GM12878 (cell line): Measurements from ENCODE around the gene PLEKHG1. TPM values are rescaled to one million over a fixed set of nuclear protein-coding genes. Genes with fewer than 3 reads are reported as not detected.

Experiments
- ATAC-seq: fragments of 200-7000 bp; cut with Tn5 transposase; 3 replicates; pipeline ENCODE4 v1.9.1; 2020; ENCODE audit warnings: mild to moderate bottlenecking, moderate library complexity
- BruUV-seq: library from RNA; stranded (reverse); fragments of 400-500 nt; replicated peaks from 2 replicates; lab custom pipeline; 2021; lab: Mats Ljungman, UMichigan
- CTCF ChIA-PET: fragments of 300-600 bp; sonication (Branson Sonifier 250); formaldehyde crosslinking; extraction: SDS; loops from one replicate; lab custom pipeline; 2021; ENCODE audit warnings: inconsistent platforms; lab: Yijun Ruan, JAX
- POLR2A ChIA-PET: fragments of 350-600 bp; formaldehyde crosslinking; extraction: SDS; loops from one replicate; lab custom pipeline; 2021; ENCODE audit warnings: inconsistent platforms; lab: Charles Lee
- RAD21 ChIA-PET: fragments of 300-600 bp; sonication (Branson Sonifier 250); formaldehyde crosslinking; loops from one replicate; lab custom pipeline; 2023; ENCODE audit warnings: antibody characterized with exemption; ENCODE audit not compliant: unreplicated experiment; lab: Charles Lee
- SMC1A ChIA-PET: fragments of 300-600 bp; sonication (Branson Sonifier 250); formaldehyde crosslinking; loops from one replicate; lab custom pipeline; 2023; ENCODE audit not compliant: unreplicated experiment, uncharacterized antibody; lab: Charles Lee
- DNase-seq: peaks from one replicate; pipeline ENCODE4 v3.0.0-alpha.2; 2011; ENCODE audit warnings: low read depth, low spot score
- FAIRE-seq: peaks from 3 replicates; lab custom pipeline; 2011; peaks lifted over from hg19 to GRCh38; lab: Jason Lieb, UNC
- H2AFZ ChIP-seq: 2 replicates; pipeline ENCODE4 v1.6.0; 2011; ENCODE audit warnings: low read depth, low read length, control low read depth; ENCODE audit not compliant: control insufficient read depth
- H3K27ac ChIP-seq: 2 replicates; pipeline ENCODE4 v1.5.1; 2011; ENCODE audit warnings: control low read depth; ENCODE audit not compliant: control insufficient read depth, insufficient read depth
- H3K27me3 ChIP-seq, 2 experiments: replicated peaks in 1 of 2; 2 replicates each; pipeline versions ENCODE4 v1.6.0 to v1.6.1; 2011; ENCODE audit warnings: low read length in 1 of 2; ENCODE audit not compliant: control insufficient read depth in 2 of 2, insufficient read depth in 2 of 2
- H3K36me3 ChIP-seq, 2 experiments: 2 replicates each; pipeline ENCODE4 v1.5.1; 2011; ENCODE audit warnings: low read length in 1 of 2; ENCODE audit not compliant: control insufficient read depth in 2 of 2, insufficient read depth in 2 of 2
- H3K4me1 ChIP-seq: 2 replicates; pipeline ENCODE4 v1.6.1; 2011; ENCODE audit warnings: mild to moderate bottlenecking, low read length, moderate library complexity, mixed read lengths; ENCODE audit not compliant: control insufficient read depth, insufficient read depth
- H3K4me2 ChIP-seq: 2 replicates; pipeline ENCODE4 v1.6.0; 2011; ENCODE audit warnings: control low read depth; ENCODE audit not compliant: control insufficient read depth, insufficient read depth
- H3K4me3 ChIP-seq: fragments of 200-600 bp; sonication (generic); 2 replicates; pipeline ENCODE4 v1.5.1; 2016
- H3K79me2 ChIP-seq: 2 replicates; pipeline ENCODE4 v1.6.0; 2011; ENCODE audit warnings: low read length; ENCODE audit not compliant: control insufficient read depth, insufficient read depth
- H3K9ac ChIP-seq: 2 replicates; pipeline ENCODE4 v1.8.0; 2011; ENCODE audit warnings: low read length, control low read depth, mixed read lengths; ENCODE audit not compliant: control insufficient read depth, insufficient read depth
- H3K9me3 ChIP-seq: replicated peaks from 3 replicates; pipeline ENCODE4 v1.5.1; 2011; ENCODE audit warnings: mild to moderate bottlenecking, low read length; ENCODE audit not compliant: control insufficient read depth, insufficient read depth
- H4K20me1 ChIP-seq: 2 replicates; pipeline ENCODE4 v1.6.0; 2011; ENCODE audit not compliant: control insufficient read depth, insufficient read depth
- BACH1 ChIP-seq: fragments of 450-650 bp; IDR thresholded peaks from 2 replicates; pipeline ENCODE4 v1.6.1; 2017; ENCODE audit warnings: mild to moderate bottlenecking, borderline replicate concordance
- CHD2 ChIP-seq: IDR thresholded peaks from 2 replicates; pipeline ENCODE4 v1.6.1; 2011; ENCODE audit warnings: low read depth, low read length, improper control_type of control experiment, borderline replicate concordance
- EGR1 ChIP-seq, 2 experiments: IDR thresholded peaks; 1 replicate in 1 of 2; 2 replicates in 1 of 2; pipeline ENCODE4 v1.6.1; 2011 to 2012; ENCODE audit warnings: low read depth in 2 of 2, low read length in 2 of 2, borderline replicate concordance in 1 of 2, mild to moderate bottlenecking in 1 of 2, moderate library complexity in 1 of 2
- GATAD2B ChIP-seq: fragments of 450-650 bp; conservative IDR thresholded peaks from 2 replicates; pipeline ENCODE4 v1.6.1; 2017; ENCODE audit warnings: low read depth, mild to moderate bottlenecking, moderate library complexity
- HDAC2 ChIP-seq: fragments of 200-600 bp; sonication (generic); IDR thresholded peaks from 2 replicates; pipeline ENCODE4 v1.6.1; 2017
- MTA2 ChIP-seq: fragments of 450-650 bp; IDR thresholded peaks from 2 replicates; pipeline ENCODE4 v1.6.1; 2016; ENCODE audit warnings: low read depth, mild to moderate bottlenecking, moderate library complexity
- MXI1 ChIP-seq: fragments of 150-350 bp; IDR thresholded peaks from 2 replicates; pipeline ENCODE4 v1.6.1; 2011; ENCODE audit warnings: low read depth, mild to moderate bottlenecking, inconsistent platforms, low read length, improper control_type of control experiment
- RAD21 ChIP-seq: IDR thresholded peaks from 2 replicates; pipeline ENCODE4 v1.6.1; 2011; ENCODE audit warnings: mild to moderate bottlenecking, low read depth, low read length, moderate library complexity; ENCODE audit not compliant: insufficient read depth
- RCOR1 ChIP-seq: conservative IDR thresholded peaks from 2 replicates; pipeline ENCODE4 v1.6.1; 2012; ENCODE audit warnings: low read depth, low read length, improper control_type of control experiment
- RELA ChIP-seq: fragments of 450-650 bp; IDR thresholded peaks from 2 replicates; pipeline ENCODE4 v1.8.0; 2014; ENCODE audit warnings: borderline replicate concordance; ENCODE audit not compliant: partially characterized antibody
- ZNF384 ChIP-seq: IDR thresholded peaks from 2 replicates; pipeline ENCODE4 v1.6.1; 2012; ENCODE audit warnings: low read depth, mild to moderate bottlenecking, low read length, improper control_type of control experiment, borderline replicate concordance
- ZZZ3 ChIP-seq: IDR thresholded peaks from 2 replicates; pipeline ENCODE4 v1.6.1; 2011; ENCODE audit warnings: low read depth; ENCODE audit not compliant: control insufficient read depth, insufficient read length
- in situ Hi-C: fragments of 300-500 bp; cut with MboI; formaldehyde crosslinking; loops from 9 replicates; pipeline ENCODE4 v1.14.3; 2018; ENCODE audit warnings: mixed read lengths
- intact Hi-C: fragments of 100-400 bp; cut with micrococcal nuclease; formaldehyde crosslinking; loops from one replicate; pipeline ENCODE4 v1.14.2; 2022; ENCODE audit not compliant: unreplicated experiment
- polyA plus RNA-seq, 11 experiments: library from polyadenylated mRNA; depleted of rRNA in 4 of 11; unstranded in 6 of 11; stranded (reverse) in 5 of 11; fragments of >200 nt; fragmentation: Nextera tagmentation in 4 of 11; fragmentation: Illumina TruSeq in 1 of 11; extraction: Ambion mirVana in 4 of 11; extraction: Trizol in 1 of 11; gene quantifications; 1 replicate in 1 of 11; 2 replicates in 10 of 11; pipeline versions ENCODE4 v1.2.1 to v1.2.3, GENCODE V29; 2011 to 2016; ENCODE audit warnings: inconsistent platforms in 2 of 11, missing spikeins in 2 of 11, low read depth in 1 of 11
- total RNA-seq, 4 experiments: library from RNA; depleted of rRNA in 3 of 4; stranded (reverse); fragments of >200 nt in 3 of 4; fragmentation: Illumina TruSeq in 1 of 4; extraction: Trizol in 1 of 4; gene quantifications; 2 replicates each; pipeline versions ENCODE4 v1.2.1 to v1.2.3, GENCODE V29; 2013 to 2021
- TF ChIP-seq, protein P1 (sequence below): fragments of 150-350 bp; IDR thresholded peaks from 2 replicates; pipeline ENCODE4 v1.6.1; 2014; ENCODE audit warnings: mild to moderate bottlenecking, low read depth, low read length
- TF ChIP-seq, protein P2 (sequence below): IDR thresholded peaks from 2 replicates; pipeline ENCODE4 v1.6.1; 2012; ENCODE audit warnings: low read depth, low read length, improper control_type of control experiment
- TF ChIP-seq, protein P3 (sequence below): fragments of 450-650 bp; IDR thresholded peaks from 2 replicates; pipeline ENCODE4 v1.6.1; 2017; ENCODE audit warnings: low read depth, mild to moderate bottlenecking, moderate library complexity
- TF ChIP-seq, protein P4 (sequence below): fragments of 450-650 bp; conservative IDR thresholded peaks from 2 replicates; pipeline ENCODE4 v1.6.1; 2017; ENCODE audit warnings: mild to moderate bottlenecking, moderate library complexity

Gene PLEKHG1
- total and polyA plus RNA-seq, 10 of the 15 experiments (the other 5 are each of a cell fraction or from before 2014, with no cell fraction given) = 0.77 to 17.2 (median 4.9) TPM

DNA sequence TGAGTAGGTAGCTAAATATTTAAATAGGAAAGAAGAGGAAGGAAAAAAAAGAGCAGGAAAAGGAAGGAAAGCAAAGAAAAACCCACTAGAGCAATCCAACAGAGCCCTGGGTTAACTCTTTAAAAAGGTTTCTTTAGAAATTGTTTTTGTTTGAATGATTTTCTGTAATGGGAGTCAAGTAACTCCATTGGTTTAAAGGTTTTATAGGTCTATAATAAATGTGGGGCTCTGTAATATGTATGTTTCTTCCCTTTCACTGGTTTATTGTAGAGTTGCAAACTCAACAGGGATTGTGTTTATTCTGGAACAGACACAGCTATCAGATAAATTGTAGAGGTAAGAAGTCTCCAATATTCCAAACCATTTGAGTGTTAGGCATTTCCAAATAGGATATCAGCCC lies 10.9 kb downstream of the PLEKHG1 start:
- CTCF ChIA-PET = interaction anchor here (0.6 to 1.6 kb wide), 2 partner anchors 22 to 84 kb away, joined by 3 to 4 read pairs; no protein-coding TSS in a partner anchor
- TF ChIP-seq CHD2 (no peak), MXI1 (no peak), ZNF384 (no peak), MTA2 (no peak), HDAC2 (no peak), ZZZ3 (no peak), RELA (no peak), GATAD2B (no peak), BACH1 (no peak), RAD21 (no peak), RCOR1 (no peak), EGR1 (IDR thresholded peaks at IDR 0.05; ENCODE audit: borderline replicate concordance in 1 of 2, low read depth in 2 of 2, low read length in 2 of 2) (no peak)
- TF ChIP-seq, protein P1, sequence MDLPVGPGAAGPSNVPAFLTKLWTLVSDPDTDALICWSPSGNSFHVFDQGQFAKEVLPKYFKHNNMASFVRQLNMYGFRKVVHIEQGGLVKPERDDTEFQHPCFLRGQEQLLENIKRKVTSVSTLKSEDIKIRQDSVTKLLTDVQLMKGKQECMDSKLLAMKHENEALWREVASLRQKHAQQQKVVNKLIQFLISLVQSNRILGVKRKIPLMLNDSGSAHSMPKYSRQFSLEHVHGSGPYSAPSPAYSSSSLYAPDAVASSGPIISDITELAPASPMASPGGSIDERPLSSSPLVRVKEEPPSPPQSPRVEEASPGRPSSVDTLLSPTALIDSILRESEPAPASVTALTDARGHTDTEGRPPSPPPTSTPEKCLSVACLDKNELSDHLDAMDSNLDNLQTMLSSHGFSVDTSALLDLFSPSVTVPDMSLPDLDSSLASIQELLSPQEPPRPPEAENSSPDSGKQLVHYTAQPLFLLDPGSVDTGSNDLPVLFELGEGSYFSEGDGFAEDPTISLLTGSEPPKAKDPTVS = no peak
- TF ChIP-seq, protein P2, sequence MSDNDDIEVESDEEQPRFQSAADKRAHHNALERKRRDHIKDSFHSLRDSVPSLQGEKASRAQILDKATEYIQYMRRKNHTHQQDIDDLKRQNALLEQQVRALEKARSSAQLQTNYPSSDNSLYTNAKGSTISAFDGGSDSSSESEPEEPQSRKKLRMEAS = no peak
- TF ChIP-seq, protein P3, sequence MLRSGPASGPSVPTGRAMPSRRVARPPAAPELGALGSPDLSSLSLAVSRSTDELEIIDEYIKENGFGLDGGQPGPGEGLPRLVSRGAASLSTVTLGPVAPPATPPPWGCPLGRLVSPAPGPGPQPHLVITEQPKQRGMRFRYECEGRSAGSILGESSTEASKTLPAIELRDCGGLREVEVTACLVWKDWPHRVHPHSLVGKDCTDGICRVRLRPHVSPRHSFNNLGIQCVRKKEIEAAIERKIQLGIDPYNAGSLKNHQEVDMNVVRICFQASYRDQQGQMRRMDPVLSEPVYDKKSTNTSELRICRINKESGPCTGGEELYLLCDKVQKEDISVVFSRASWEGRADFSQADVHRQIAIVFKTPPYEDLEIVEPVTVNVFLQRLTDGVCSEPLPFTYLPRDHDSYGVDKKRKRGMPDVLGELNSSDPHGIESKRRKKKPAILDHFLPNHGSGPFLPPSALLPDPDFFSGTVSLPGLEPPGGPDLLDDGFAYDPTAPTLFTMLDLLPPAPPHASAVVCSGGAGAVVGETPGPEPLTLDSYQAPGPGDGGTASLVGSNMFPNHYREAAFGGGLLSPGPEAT = no peak
- TF ChIP-seq, protein P4, sequence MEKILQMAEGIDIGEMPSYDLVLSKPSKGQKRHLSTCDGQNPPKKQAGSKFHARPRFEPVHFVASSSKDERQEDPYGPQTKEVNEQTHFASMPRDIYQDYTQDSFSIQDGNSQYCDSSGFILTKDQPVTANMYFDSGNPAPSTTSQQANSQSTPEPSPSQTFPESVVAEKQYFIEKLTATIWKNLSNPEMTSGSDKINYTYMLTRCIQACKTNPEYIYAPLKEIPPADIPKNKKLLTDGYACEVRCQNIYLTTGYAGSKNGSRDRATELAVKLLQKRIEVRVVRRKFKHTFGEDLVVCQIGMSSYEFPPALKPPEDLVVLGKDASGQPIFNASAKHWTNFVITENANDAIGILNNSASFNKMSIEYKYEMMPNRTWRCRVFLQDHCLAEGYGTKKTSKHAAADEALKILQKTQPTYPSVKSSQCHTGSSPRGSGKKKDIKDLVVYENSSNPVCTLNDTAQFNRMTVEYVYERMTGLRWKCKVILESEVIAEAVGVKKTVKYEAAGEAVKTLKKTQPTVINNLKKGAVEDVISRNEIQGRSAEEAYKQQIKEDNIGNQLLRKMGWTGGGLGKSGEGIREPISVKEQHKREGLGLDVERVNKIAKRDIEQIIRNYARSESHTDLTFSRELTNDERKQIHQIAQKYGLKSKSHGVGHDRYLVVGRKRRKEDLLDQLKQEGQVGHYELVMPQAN = no peak

More for the DNA sequence above, 10.9 kb downstream of the PLEKHG1 start:
- no TSS peak for BruUV-seq
- in situ Hi-C loops (no loop called here), intact Hi-C loops (no loop called here)
- no peak for FAIRE-seq
- H3K9ac ChIP-seq = no peak overlapping the region
- no peaks in the 10 kb centered on the region; a peak in 2 of 4 replicates for H3K27me3 ChIP-seq
- ATAC-seq = no peak
- ChIA-PET POLR2A (no interaction called here), SMC1A (interaction anchor here (0.7 to 1.8 kb wide), 5 partner anchors 10 to 48 kb away, joined by 3 to 11 read pairs (median 4); partner anchors contain the start of gene PLEKHG1), RAD21 (no interaction called here)
- DNase-seq = no peak
- H3K27ac ChIP-seq = no peak overlapping the region
- no peaks in the 10 kb centered on the region for H3K79me2 ChIP-seq
- H2AFZ ChIP-seq = no peak overlapping the region
- no peak overlapping the region for H3K4me3 ChIP-seq
- no peaks in the 10 kb centered on the region for H3K36me3 ChIP-seq
- H3K4me1 ChIP-seq = no peaks in the 10 kb centered on the region
- H3K9me3 ChIP-seq = no peaks in the 10 kb centered on the region
- H4K20me1 ChIP-seq = peaks cover 2% of the 10 kb centered on the region; the same call in 1 of the 2 replicates
- H3K4me2 ChIP-seq = no peak overlapping the region
